GM19025 (cell line): ENCODE results near the gene AKAP11.

Source experiments
- ATAC-seq: cut with Tn5 transposase; IDR thresholded peaks from one replicate; pipeline ENCODE4 v1.9.1; 2021; ENCODE audit warnings: mild to moderate bottlenecking, low read depth, moderate library complexity; ENCODE audit not compliant: unreplicated experiment

The AKAP11 gene

DNA sequence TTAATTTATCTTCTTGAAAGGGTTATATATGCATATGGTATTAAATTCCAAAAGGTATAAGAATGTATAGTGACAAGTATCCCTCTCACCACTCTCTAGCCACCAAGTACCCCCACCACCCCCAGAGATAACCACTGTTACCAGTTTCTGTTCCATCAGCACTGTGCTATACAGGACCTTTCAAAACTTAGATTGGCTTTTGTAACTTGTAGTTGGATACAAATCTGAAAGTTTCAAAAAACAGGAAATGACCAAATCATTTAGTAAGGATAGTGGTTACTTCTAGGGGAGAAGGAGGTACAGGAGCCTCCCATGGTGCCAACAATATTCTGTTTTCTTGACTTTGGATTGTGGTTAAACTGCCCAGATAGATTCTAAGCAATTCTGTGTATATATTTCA, 56.7 kb downstream of the AKAP11 start:
- ATAC-seq, result no peak

DNA sequence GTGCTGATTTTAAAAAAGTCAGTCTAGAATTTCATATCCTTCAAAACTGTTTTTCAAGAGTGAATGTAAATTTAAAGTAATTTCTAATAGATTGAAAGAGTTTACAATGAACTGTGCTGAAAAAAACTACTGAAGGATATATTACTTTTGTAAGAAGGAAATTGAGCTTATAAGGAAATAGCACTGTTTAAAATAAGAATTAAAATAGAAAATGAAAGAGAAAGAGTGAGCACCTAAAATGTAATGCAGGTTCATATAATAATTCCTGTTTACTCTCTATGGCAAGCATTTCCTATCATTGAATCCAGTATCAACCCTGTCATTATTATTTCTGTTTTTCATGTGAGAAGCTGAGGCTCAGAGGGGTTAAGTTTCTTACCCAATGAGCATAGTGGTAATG, 57.3 kb downstream of the AKAP11 start:
- no peak for ATAC-seq

DNA sequence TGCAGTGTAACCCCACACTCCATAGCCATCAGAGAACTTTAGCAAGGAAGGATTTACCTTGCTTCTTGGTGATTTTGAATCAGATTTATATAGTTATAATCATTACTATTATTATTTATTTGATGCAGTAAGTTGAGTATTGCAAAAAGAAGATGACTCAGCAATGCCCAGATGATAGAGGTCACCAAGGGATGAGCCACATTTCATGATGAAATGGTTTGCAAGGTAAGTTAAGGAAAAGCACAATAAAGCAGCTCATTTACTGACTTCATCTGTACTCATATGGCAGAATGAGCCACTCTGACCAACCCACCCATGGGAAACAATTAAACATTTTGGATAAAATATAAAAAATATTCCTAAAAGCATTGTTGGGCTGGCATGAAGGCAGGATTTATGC, 59.1 kb downstream of the AKAP11 start:
- ATAC-seq, result no peak

DNA sequence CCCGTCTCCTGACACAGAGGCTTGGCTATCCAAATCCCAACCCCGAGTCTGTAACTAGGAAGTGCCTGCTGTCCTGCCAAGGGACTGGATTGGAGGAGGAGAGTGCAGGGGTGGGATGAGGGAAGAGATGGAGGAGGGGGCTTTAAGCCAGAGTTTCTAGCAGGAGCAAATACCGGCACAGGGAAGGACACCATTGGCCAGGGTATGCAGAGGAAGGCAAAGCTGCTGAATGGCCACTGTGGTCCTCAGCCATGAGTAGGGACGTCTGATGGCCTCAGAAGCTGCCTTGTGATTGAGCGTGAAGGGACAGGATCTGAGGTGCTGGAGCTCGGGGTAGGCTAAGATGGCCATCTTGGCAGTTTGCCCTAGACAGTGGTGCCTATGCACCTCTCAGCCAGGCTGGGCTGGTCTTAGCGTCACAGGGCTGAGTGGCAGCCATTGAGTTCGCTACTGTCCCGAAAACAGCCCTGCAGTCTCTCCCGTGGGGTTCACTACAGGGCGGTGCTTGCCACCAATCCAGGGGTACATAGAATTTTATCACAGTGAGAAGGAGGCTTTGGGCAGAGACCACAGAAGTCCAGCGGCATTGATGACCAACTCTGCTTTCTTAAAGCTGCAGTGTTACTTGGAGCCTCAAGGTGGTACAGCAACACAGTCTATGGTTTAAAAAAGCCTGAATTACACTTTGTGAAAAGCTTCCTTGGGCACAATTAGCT, 61.8 kb downstream of the AKAP11 start:
- peak; percentile 58 for ATAC-seq

DNA sequence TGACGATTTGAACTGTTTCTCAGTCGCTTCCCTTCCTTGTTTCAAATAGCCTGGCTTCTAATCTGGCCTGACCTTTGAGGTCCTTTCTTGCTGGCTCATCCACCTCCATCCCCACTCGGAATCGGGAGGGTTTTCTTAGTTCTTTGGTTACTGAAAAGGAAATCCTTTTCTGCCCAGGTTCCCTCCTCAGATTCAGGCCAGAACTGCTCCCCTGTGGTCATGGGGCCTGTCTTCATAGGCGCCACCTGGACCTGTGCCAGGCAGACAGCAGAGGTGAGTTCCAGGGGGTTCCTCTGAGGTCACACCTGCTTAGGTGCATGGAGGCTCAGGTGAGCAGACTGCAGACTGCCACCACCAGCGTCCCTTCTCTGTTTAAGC, 62.4 kb downstream of the AKAP11 start:
- ATAC-seq, result peak; percentile 19

DNA sequence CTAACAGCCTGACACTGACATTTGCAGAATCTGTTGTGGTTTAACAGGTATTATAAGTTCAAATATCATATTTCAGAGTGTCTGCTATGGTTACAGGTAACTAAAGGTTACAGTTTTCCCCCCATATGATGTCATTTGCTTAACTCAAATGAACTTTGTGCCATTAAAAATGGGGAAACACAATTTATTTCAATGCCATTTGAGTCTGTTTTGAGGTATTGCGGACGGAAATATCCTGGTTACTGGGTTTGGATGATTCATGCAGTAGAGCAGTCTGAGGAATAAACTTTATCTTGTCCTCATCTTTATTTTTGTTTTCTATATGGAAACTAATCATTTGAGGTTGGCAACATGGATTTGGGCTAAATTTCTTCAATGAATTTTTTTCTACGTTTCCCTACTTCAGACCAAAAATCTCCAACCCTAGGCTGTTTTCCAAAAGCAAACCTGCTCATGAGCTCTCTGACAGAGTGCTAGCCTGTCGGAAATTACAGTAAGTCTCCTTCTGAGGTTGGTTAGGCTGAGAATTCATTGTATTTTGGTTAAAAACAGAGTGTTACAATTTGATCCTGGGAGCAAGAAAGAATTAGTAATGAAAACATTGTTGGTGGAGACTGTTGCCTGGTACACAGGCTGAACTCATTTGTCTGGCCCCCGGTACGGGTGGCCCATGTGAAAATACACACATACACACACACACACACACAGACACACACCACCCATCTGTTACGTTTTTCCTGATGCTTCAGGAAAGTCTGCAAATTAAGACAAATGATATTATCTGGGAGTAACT, 66.1 kb downstream of the AKAP11 start:
- ATAC-seq, result no peak

DNA sequence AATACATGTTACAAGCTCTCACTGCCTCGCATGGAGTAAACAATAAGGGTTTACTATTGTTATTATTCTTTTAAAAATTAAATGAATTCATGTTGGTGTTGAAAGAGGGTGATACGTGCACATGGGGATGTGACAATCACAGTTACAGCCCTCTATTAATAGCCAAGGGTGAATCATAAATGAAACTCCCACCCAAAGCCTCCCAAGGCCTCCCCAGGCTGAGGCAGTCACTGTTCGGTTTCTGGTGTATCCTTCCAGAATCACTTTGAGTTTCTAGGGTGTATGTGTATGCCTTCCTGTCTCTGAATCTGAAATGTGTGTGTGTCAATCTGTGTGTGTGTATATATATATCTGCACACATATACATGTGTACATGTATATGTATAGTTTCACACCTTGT, 73.4 kb downstream of the AKAP11 start:
- ATAC-seq, result no peak

DNA sequence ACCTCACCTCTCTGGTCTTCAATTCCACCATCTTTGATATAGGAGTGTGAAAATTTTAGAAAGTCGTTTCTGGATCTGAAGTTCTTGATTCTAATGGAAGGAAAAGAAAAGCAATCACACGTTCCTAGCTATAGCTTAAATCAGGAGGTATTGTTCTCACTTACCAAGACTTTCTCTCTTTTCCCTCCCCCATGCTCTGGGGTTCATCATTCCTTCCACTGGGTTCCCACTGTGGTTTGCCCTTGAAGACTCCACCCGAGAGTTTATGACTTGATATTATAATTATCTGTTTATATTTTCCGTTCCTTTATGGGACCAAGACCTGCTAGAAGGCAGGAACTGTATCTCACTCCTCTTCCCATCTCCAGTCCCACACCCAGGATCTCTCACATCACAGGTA, 76.6 kb downstream of the AKAP11 start:
- ATAC-seq, result no peak

DNA sequence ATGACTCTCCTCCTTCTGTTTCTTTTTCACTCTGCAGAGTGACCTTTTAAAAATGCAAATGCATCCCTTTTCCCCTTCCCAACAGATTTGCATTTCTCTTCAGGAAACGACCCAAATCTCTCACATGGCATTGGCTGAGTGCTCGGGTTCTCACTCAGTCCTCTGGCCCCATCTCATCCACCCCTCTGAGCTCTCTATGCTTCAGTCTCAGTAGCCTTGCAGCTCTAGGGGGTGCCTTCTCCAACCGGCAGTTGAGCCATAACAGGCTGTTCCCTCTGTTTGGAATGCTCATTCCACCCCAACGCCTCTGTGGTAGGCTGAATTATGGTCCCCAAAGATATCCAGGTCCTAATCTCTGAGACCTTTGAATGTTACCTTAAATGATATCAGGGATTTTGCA, 78.2 kb downstream of the AKAP11 start:
- no peak for ATAC-seq

DNA sequence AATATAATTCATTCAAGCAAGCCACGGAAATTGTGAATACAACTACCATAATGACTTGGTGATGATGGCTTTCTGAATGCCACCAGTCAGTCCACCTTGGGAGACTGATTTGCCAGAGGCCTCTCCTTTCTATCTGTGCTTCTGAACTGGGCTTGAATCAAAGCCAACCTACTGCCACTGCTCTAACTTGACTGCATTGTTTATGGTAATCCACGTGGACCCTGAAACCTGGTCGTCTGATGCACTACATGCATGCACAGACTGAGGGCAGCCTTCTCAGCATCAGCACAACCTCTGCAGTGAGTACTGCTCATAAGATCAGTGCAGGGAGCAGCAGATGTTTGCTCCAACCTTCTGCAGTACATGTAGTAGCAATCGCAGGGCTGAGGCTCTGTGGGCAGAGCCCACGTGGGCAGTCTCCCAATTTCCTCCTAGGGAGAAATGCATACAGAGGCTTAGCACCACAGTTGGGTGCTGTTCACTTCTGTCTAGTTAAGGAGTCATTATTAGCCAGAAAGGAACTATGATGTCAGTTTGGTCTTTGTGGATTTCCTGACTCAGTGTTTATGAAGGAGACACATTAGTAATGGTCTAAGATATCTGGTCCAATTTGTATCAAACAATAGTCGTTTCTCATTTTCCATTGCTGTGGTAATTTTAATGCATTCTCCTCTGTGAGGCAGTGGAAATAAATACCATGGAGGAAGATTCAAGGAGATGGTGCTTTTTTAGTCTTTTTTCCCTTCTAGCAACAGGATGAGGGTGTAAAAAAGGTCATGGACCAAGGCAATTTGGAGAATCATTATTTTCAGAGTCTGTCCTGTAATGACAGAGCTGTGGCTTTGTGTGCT, 82.5 kb downstream of the AKAP11 start:
- ATAC-seq, result peak; percentile 78

DNA sequence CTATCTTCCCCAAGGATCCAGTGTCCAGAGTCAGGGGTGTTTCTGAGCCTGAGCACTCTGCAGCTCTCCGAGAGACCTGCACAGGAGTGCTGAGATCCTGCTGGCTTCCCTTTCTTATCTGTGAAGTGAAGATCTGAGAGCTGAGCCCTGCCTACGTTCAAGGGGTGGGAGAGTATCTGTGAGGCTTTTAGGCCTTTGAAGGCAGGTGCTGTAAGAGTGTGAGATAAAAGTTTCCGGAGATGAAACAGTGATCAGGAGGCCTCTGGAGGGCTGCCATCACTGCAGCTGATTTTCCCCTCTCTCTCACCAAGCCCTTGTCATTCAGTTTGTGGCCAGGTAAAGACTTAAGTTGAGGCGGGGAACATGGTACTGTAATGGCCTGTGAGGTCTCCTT, 83.1 kb downstream of the AKAP11 start:
- ATAC-seq, result no peak

DNA sequence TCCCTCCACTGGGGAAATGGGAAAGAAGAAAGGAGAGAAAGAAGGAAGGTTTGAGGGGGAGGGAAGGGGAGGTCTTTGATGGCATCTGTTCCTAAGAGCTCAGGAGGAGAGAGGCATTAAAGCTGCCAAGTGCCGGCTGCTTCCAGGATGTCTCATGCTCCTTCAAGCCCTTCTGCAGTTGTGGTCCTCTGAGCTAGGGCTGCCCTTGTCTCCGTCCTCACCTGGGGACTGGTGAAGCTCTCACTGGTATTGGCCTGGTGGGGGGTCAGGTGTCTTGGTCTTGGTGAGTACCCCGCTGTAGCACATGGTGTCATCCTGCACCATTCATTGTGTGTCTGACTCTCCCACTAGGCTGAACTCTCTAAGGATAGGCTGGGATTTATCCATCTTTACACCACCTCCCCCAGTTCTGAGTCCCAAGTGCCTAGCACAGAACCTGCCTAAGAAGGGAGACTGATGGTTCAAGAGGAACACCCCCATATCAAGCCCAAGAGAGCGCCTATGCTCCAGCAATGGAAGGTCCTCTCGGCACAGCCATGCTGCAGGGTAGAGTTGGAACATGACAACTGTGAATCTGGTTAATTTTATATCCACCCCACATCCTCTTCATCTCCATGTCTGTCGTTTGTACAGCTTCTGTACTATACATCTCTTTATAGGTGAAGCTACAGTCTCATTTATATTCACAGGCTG, 83.7 kb downstream of the AKAP11 start:
- ATAC-seq, result no peak

DNA sequence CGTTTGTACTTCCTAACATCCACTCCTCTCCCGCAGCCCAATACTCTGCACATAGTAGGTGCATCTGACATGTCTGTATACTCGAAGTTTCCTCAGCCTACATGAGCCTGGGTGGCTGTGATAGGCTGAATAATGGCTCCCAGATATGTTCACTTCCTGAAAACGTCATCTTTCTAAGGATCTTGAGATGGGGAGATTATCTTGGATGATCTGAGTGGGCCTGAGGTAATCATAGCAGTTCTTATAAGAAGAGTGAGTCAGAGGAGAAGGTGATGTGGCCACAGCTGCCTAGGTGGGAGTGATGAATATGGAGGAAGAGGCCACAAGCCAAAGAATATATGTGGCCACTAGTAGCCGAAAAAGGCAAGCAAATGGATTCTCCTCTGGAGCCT, 84.2 kb downstream of the AKAP11 start:
- no peak for ATAC-seq

DNA sequence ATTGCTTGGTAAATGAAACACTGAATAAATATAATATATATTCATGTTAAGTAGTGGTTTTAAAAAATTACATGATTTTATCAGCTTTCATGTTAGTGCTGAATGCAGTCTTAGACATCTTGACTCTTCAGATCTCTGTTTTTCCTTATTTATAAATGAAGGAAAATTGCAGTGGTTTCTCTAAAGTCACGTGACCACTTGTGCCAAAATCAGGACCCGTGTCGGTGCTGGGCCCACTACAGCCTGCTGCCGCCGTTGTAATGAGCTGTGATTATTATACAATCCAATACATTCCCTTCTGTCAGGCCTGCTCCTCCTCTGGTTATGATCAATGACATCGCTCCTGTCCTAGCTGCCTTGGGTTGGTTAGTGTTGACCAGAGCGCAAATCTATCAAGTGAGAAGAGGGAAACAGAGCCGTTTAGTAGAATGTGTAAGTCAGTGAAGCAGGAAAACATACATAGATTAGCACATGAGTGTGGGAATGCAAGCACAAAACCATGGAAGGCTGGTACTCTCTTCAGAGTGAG, 88.2 kb downstream of the AKAP11 start:
- ATAC-seq, result no peak

DNA sequence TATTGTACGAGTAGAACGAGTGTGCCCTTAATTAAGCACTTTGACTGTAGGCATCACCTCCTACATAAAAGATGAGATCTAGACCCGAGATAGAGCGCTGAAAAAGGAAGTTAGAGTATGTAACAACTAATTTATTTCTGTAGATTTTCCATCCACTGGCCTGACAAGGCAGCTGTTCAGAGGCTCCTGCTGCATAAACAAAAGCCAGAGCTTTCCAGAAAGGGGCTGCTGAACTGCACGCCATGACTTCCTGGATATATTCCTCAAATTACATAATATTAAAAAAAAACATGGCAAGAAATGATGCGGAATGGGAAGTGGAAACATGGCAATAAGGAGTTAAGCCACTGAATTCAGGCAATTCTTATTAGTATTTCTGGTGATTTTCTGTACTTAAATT, 89.7 kb downstream of the AKAP11 start:
- no peak for ATAC-seq

DNA sequence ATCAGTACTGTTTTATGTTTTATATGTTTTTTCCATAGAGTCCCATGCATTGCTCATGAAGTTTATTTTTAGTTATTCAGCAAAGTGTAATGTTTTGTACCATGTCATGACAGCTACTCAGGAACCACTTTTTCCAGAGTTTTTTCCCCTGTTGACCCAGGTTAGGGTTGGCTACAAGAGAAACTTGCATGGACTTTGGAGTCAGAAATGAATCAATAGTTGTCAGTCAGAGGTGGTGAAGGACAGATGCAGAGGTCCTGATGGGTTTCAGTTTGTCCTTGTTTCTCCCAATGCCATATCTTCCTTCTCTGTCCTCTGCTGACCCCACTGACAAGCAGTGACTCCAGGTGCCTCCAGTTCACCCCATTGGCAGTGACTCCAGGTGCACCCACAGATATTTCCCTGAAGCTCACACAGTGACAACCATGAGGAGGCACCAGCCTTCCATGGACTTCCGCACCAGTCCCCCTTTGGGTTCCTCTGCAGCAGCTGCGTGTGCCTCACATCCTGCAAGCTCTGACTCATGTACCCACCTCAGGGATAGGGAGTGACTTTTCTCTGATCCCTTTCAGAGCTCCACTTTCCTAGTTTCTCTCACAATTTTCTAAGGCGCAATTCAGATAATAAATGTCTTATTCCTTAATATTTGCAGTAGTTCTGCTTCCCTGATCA, 92.1 kb downstream of the AKAP11 start:
- ATAC-seq, result no peak

DNA sequence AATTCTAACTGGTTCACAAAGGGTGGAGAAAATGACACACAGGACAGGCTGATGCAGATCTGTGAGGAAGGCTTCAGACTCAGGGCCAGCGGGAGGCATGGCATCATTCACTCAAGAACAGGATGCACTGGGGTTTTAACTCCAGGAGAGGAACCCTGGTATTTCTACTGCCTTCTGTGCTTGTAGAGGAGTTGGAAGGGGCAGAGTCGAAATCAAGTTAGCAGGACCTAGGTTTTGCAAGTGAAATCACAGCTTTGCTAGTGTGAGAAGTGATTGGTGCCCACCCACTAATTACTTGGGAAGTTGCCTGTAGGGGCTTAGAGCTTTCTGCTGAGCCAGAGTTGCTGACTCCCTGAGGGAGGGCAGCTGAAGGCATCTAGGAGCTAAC, 92.7 kb downstream of the AKAP11 start:
- no peak for ATAC-seq

DNA sequence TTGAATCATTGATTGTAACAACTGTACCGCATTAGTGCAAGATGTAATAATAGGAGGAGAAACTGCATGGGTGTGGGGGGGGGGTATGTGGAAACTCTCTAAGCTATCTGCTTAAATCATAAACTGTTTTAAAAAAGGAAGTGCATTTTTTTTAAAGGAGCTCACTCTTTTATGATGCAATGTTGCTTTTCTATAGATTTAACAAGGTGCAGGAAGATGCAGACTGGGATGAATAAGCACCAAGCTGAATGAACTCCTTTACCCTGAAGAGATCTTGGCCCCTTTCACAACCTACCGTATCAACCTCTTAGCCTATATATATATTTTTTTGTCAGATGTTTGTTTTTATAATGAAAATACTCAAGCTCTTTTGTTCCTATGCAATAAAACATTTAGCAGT, 95.9 kb downstream of the AKAP11 start:
- no peak for ATAC-seq

DNA sequence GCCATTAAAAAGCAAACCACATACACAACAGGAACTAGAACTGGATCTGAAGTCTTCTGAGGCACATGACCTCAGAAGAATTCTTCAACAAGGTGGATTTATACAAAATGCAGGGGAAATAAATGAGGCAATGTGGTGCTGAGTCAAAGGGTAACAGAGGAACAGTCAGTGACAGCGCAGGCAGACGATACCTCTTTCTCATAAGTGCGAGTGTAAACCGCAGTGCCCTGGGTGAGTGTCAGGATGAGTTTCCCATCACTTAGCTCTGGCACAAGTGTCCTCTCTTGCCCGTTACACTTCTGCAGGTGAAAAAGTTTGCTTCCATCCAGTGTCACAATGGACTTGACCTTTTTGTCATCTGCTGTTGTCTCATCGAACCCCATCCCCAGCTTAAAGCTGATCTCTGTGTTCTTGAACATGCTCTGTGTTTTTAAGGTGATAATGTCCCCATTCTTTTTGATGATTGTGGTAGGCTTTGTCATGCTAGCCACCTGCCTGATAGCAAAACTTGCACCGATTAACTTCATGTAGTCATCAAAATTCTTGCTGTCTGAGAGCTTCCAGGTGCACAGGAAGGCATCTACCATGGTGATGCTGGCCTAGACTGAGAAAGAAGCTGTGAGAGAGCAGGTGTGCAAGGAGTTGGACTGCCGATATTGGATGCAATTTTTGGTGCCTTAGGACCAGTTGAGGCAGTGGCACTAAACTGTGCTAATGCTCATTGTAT, 97.3 kb downstream of the AKAP11 start:
- no peak for ATAC-seq
